HepG2 (cell line): ENCODE measurements around the gene RNU6-8. TPM values are rescaled to one million over a fixed set of nuclear protein-coding genes. Genes with fewer than 3 reads are reported as not detected.

Experiments used
- CENPT ChIP-seq: sonication (generic); formaldehyde crosslinking; IDR thresholded peaks from 2 replicates; pipeline ENCODE4 v1.8.0; 2022; ENCODE audit warnings: low read depth, mild to moderate bottlenecking, moderate library complexity, missing genetic modification reagents
- KAT2B ChIP-seq: fragments of 150-350 bp; IDR thresholded peaks from 2 replicates; pipeline ENCODE4 v1.6.1; 2014; ENCODE audit warnings: low read depth, low read length, borderline replicate concordance
- KLF16 ChIP-seq, 2 experiments: sonication (generic) in 1 of 2; formaldehyde crosslinking in 1 of 2; IDR thresholded peaks; 2 replicates each; pipeline versions ENCODE4 v1.6.1 to v1.8.0; 2016 to 2023; ENCODE audit warnings: missing genetic modification reagents in 2 of 2, missing compliant biosample characterization in 1 of 2
- RARG ChIP-seq: sonication (generic); formaldehyde crosslinking; IDR thresholded peaks from 2 replicates; pipeline ENCODE4 v1.4.0; 2020; ENCODE audit warnings: low read depth, mild to moderate bottlenecking, missing genetic modification reagents
- SOX13 ChIP-seq, 3 experiments: fragments of 450-650 bp in 1 of 3; sonication (generic) in 1 of 3; formaldehyde crosslinking in 1 of 3; IDR thresholded peaks in 2 of 3; conservative IDR thresholded peaks in 1 of 3; 2 replicates each; pipeline versions ENCODE4 v1.5.0 to v1.6.1; 2016 to 2020; ENCODE audit warnings: antibody characterized with exemption in 1 of 3, mild to moderate bottlenecking in 1 of 3, missing compliant biosample characterization in 1 of 3, missing genetic modification reagents in 1 of 3, moderate library complexity in 1 of 3
- ZNF121 ChIP-seq: sonication (generic); formaldehyde crosslinking; IDR thresholded peaks from 2 replicates; pipeline ENCODE4 v1.5.0; 2020; ENCODE audit warnings: mild to moderate bottlenecking, missing genetic modification reagents
- ZNF18 ChIP-seq: sonication (generic); formaldehyde crosslinking; IDR thresholded peaks from 2 replicates; pipeline ENCODE4 v1.8.0; 2022; ENCODE audit warnings: mild to moderate bottlenecking, missing genetic modification reagents; ENCODE audit not compliant: insufficient replicate concordance
- ZNF260 ChIP-seq: sonication (generic); formaldehyde crosslinking; IDR thresholded peaks from 2 replicates; pipeline ENCODE4 v1.4.0; 2020; ENCODE audit warnings: missing genetic modification reagents, low read depth, mild to moderate bottlenecking, borderline replicate concordance
- ZNF441 ChIP-seq: sonication (generic); formaldehyde crosslinking; IDR thresholded peaks from 2 replicates; pipeline ENCODE4 v1.7.0; 2021; ENCODE audit warnings: missing genetic modification reagents, borderline replicate concordance
- polyA plus RNA-seq, 8 experiments: library from polyadenylated mRNA; depleted of rRNA in 3 of 8; stranded (reverse) in 7 of 8; unstranded in 1 of 8; fragments of >200 nt; fragmentation: Illumina TruSeq in 4 of 8; extraction: Trizol in 4 of 8; gene quantifications; 2 replicates each; pipeline versions ENCODE4 v1.2.1 to v1.2.3, GENCODE V29; 2011 to 2016; ENCODE audit warnings: low read depth in 4 of 8, missing spikeins in 1 of 8, mixed read lengths in 1 of 8; ENCODE audit not compliant: insufficient read depth in 1 of 8
- total RNA-seq, 5 experiments: library from RNA; depleted of rRNA; stranded (reverse); fragments of >200 nt; fragmentation: Illumina TruSeq; extraction: Trizol; gene quantifications; 2 replicates each; pipeline ENCODE4 v1.2.3, GENCODE V29; 2016; ENCODE audit warnings: low read depth in 1 of 5
- TF ChIP-seq, protein P1 (sequence below), 2 experiments: sonication (generic) in 1 of 2; formaldehyde crosslinking in 1 of 2; IDR thresholded peaks; 2 replicates each; pipeline versions ENCODE4 v1.5.1 to v1.6.1; 2011 to 2020; ENCODE audit warnings: borderline replicate concordance in 1 of 2, low read depth in 1 of 2, low read length in 1 of 2, mild to moderate bottlenecking in 1 of 2, missing genetic modification reagents in 1 of 2, moderate library complexity in 1 of 2
- TF ChIP-seq, protein P2 (sequence below): sonication (generic); formaldehyde crosslinking; IDR thresholded peaks from 2 replicates; pipeline ENCODE4 v1.4.0; 2020; ENCODE audit warnings: mild to moderate bottlenecking, missing genetic modification reagents

RNU6-8 gene
- total and polyA plus RNA-seq, 2 of the 13 experiments (the other 11 are each of a cell fraction or from before 2014, with no cell fraction given): under 0.01 TPM; not detected in 1

DNA sequence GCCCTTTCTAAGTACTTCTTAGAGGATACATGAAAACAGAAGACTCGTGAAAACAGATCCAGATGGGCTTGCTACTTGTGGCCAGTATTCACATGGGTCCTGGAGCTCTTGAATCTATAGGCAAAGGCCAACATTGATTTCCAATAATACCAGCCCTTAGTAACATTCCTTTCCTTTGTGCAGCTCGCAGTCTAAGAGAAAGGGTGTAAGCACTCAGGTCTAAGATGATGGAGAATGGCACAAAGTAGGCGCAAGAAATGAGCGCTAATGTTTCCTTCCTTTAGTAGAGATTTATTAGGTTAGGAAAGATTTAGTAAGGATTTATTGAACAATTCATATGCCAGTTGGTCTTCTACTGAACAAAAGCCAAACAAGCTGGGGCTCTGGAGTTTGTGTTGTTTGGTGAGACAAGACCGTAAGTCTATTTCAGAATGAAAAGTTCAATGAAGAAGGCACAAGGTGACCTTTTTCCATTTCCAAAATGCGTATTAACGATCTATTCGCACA lies 525 bp downstream of the RNU6-8 start (continued):
- peak; percentile 87 for TF ChIP-seq ZNF18
- no peak for TF ChIP-seq RARG (CRISPR knock-in tag)
- TF ChIP-seq ZNF441: peak; percentile 15; the same call in 1 of the 2 replicates
- TF ChIP-seq ZNF260: 0 out of 2 replicates have a peak, but pooled peaks have one; percentile 10
- TF ChIP-seq, protein P1, sequence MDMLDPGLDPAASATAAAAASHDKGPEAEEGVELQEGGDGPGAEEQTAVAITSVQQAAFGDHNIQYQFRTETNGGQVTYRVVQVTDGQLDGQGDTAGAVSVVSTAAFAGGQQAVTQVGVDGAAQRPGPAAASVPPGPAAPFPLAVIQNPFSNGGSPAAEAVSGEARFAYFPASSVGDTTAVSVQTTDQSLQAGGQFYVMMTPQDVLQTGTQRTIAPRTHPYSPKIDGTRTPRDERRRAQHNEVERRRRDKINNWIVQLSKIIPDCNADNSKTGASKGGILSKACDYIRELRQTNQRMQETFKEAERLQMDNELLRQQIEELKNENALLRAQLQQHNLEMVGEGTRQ (IDR thresholded peaks at IDR 0.05; ENCODE audit: low read depth, low read length): no peak
- TF ChIP-seq, protein P1 (CRISPR knock-in tag; IDR thresholded peaks at IDR 0.05; ENCODE audit: borderline replicate concordance): 0 out of 2 replicates have a peak, but pooled peaks have one; percentile 42
- peak; percentile 9 for TF ChIP-seq ZNF121
- TF ChIP-seq CENPT: peak; percentile 15; the same call in 1 of the 2 replicates
- TF ChIP-seq, protein P2, sequence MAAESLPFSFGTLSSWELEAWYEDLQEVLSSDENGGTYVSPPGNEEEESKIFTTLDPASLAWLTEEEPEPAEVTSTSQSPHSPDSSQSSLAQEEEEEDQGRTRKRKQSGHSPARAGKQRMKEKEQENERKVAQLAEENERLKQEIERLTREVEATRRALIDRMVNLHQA (CRISPR knock-in tag): 0 out of 2 replicates have a peak, but pooled peaks have one; percentile 45
- TF ChIP-seq SOX13 (IDR thresholded peaks at IDR 0.05): no peak
- 0 out of 4 replicates have a peak, but pooled peaks of 1 of the 2 experiments have one; percentile 59 for TF ChIP-seq SOX13 (CRISPR knock-in tag; conservative IDR thresholded peaks at IDR 0.05 in 1 of 2, IDR thresholded peaks at IDR 0.05 in 1 of 2)
- TF ChIP-seq KLF16 (CRISPR knock-in tag; IDR thresholded peaks at IDR 0.05): no peak
- TF ChIP-seq KAT2B: peak; percentile 94
